Type B pancreatic cell (in vitro differentiated cells): ENCODE data around the gene CENPO. TPM values are rescaled to one million over a fixed set of nuclear protein-coding genes. Genes with fewer than 3 reads are reported as not detected.

Experiments used
- DNase-seq: peaks from one replicate; pipeline ENCODE4 v3.0.0; 2021; ENCODE audit warnings: mixed read lengths; ENCODE audit not compliant: unreplicated experiment; ENCODE audit errors: extremely low spot score
- H3K27ac Mint-ChIP-seq: 2 replicates; pipeline ENCODE4 v1.8.0; 2021; ENCODE audit warnings: mild to moderate bottlenecking, mixed read lengths
- H3K27me3 Mint-ChIP-seq: 2 replicates; pipeline ENCODE4 v1.8.0; 2021; ENCODE audit warnings: mixed read lengths
- H3K36me3 Mint-ChIP-seq: 2 replicates; pipeline ENCODE4 v1.8.0; 2021; ENCODE audit warnings: mixed read lengths
- H3K4me1 Mint-ChIP-seq: one replicate; pipeline ENCODE4 v1.8.0; 2021; ENCODE audit warnings: mixed read lengths; ENCODE audit not compliant: unreplicated experiment
- H3K4me3 Mint-ChIP-seq: 2 replicates; pipeline ENCODE4 v1.8.0; 2021; ENCODE audit warnings: mild to moderate bottlenecking, mixed read lengths
- H3K9me3 Mint-ChIP-seq: 2 replicates; pipeline ENCODE4 v1.8.0; 2021; ENCODE audit warnings: mixed read lengths
- total RNA-seq: library from RNA; stranded (reverse); gene quantifications from 2 replicates; pipeline ENCODE4 v1.2.1, GENCODE V29; 2021; ENCODE audit warnings: low replicate concordance
- TF ChIP-seq, protein P1 (sequence below): fragments of 200-600 bp; sonication (generic); conservative IDR thresholded peaks from 2 replicates; pipeline ENCODE4 v1.5.0; 2021; ENCODE audit warnings: antibody characterized with exemption, mild to moderate bottlenecking

CENPO gene
- total RNA-seq, 1 donor from 2014 or later = 39.7 TPM

GRCh38 chr2:24771764-24772586 lies 21.2 kb upstream of the CENPO start:
- H3K27ac Mint-ChIP-seq = no peak overlapping the region
- H3K36me3 Mint-ChIP-seq = peaks cover 15% of the 10 kb centered on the region
- H3K4me3 Mint-ChIP-seq = no peak overlapping the region
- H3K9me3 Mint-ChIP-seq = no peaks in the 10 kb centered on the region
- TF ChIP-seq, protein P1, sequence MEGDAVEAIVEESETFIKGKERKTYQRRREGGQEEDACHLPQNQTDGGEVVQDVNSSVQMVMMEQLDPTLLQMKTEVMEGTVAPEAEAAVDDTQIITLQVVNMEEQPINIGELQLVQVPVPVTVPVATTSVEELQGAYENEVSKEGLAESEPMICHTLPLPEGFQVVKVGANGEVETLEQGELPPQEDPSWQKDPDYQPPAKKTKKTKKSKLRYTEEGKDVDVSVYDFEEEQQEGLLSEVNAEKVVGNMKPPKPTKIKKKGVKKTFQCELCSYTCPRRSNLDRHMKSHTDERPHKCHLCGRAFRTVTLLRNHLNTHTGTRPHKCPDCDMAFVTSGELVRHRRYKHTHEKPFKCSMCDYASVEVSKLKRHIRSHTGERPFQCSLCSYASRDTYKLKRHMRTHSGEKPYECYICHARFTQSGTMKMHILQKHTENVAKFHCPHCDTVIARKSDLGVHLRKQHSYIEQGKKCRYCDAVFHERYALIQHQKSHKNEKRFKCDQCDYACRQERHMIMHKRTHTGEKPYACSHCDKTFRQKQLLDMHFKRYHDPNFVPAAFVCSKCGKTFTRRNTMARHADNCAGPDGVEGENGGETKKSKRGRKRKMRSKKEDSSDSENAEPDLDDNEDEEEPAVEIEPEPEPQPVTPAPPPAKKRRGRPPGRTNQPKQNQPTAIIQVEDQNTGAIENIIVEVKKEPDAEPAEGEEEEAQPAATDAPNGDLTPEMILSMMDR = no peak
- no peak for DNase-seq
- peaks cover 11% of the 10 kb centered on the region for H3K4me1 Mint-ChIP-seq
- no peaks in the 10 kb centered on the region for H3K27me3 Mint-ChIP-seq

DNA sequence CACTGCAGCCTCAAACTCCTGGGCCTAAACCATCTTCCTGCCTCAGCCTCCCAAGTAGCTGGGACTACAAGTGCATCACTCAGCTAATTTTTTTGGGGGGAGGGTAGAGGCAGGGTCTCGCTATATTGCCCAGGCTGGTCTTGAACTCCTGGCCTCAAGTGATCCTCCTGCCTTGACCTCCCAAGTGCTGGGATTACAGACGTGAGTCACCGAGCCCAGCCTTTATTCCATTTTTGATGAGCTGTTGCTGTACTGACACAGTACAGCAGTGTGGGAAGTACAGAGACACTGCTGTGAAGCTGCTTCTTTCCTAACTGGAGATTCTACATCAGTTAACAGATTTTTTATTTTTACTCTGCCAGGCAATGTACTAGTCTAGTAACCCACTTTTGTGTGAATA lies 18.9 kb upstream of the CENPO start:
- H3K27ac Mint-ChIP-seq = no peak overlapping the region
- no peak overlapping the region for H3K4me3 Mint-ChIP-seq
- peaks cover 11% of the 10 kb centered on the region for H3K36me3 Mint-ChIP-seq
- H3K27me3 Mint-ChIP-seq = no peaks in the 10 kb centered on the region
- H3K4me1 Mint-ChIP-seq = peaks cover 11% of the 10 kb centered on the region
- TF ChIP-seq, protein P1 = no peak
- no peak for DNase-seq
- H3K9me3 Mint-ChIP-seq = no peaks in the 10 kb centered on the region

DNA sequence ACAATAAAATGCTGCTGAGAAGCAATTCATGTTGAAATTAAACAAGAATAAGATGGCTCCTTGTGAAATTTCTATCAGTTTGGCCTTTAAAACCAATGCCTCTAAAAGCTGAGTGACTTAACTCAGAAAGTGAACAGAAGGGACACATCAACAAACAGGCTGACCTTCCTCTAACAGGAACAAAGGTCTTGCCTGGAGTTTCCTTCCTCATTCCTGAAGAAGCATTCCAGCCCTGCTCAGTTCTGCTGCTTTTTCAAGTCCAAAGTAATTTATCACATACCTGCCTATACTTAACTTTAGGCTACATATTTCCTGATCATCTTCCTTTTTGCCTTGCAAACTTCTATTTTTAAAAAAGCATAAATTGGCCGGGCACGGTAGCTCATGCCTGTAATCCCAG lies 14.1 kb upstream of the CENPO start:
- H3K27ac Mint-ChIP-seq = no peak overlapping the region

GRCh38 chr2:24783641-24784040 lies 9.6 kb upstream of the CENPO start:
- Mint-ChIP-seq H3K27me3 (no peaks in the 10 kb centered on the region), H3K4me1 (no peaks in the 10 kb centered on the region), H3K27ac (no peak overlapping the region), H3K9me3 (no peaks in the 10 kb centered on the region), H3K36me3 (no peaks in the 10 kb centered on the region), H3K4me3 (no peak overlapping the region)
- TF ChIP-seq, protein P1 = no peak
- DNase-seq = no peak

More for the DNA sequence above, 14.1 kb upstream of the CENPO start:
- Mint-ChIP-seq H3K36me3 (no peaks in the 10 kb centered on the region), H3K27me3 (no peaks in the 10 kb centered on the region), H3K4me1 (no peaks in the 10 kb centered on the region), H3K9me3 (no peaks in the 10 kb centered on the region), H3K4me3 (no peak overlapping the region)
- DNase-seq = no peak
- TF ChIP-seq, protein P1 = no peak

GRCh38 chr2:24785671-24786321 lies 7.4 kb upstream of the CENPO start:
- TF ChIP-seq, protein P1 = no peak
- H3K9me3 Mint-ChIP-seq = no peaks in the 10 kb centered on the region
- no peak for DNase-seq
- H3K27me3 Mint-ChIP-seq = no peaks in the 10 kb centered on the region
- H3K4me3 Mint-ChIP-seq = no peak overlapping the region
- no peaks in the 10 kb centered on the region for H3K36me3 Mint-ChIP-seq
- H3K27ac Mint-ChIP-seq = no peak overlapping the region
- no peaks in the 10 kb centered on the region for H3K4me1 Mint-ChIP-seq
